Measurements from ENCODE around the gene HILPDA. TPM values are rescaled to one million over a fixed set of nuclear protein-coding genes. Genes with fewer than 3 reads are reported as not detected.
A peak's percentile ranks its signal among the peaks of the same experiment; 100 is the strongest.
"Not testable (repeated sequence)": the region's sequence is repeated elsewhere in the genome, so short reads cannot be mapped to it uniquely, and the experiment has no call there.

HILPDA gene
- total and polyA plus RNA-seq, 2 of the 4 experiments (the other 2 are of a cell fraction), result 31.2 to 35.6 TPM

DNA sequence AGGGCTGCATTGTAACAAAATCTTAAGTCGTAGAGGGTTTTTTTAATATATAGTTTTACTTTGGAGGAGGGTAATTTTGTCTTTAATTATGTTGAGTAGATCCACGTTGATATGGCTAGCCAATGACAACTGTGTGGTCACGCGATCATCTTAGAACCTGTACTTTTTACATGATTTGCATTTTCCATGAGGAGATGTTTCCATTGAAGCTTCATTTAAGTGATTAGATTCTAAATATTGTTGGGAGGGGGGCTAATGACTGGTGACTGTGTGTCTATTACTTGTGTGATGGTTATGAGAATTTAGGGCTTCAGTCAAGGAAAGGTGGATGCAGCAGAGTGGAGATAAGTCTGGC lies 21.6 kb downstream of the HILPDA start:
- peak overlapping the region; percentile 75 for H3K4me3 ChIP-seq (ENCODE audit: insufficient read depth, low read depth, low read length)
- H2AK5ac ChIP-seq (ENCODE audit: low read depth, low read length), result peak overlapping the region; percentile 67
- H3K14ac ChIP-seq (replicated peaks; ENCODE audit: low read depth, low read length); BruUV-seq (replicated peaks); H2BK5ac ChIP-seq (ENCODE audit: low read depth, low read length, poor library complexity, severe bottlenecking); H3K23ac ChIP-seq (ENCODE audit: low read depth, low read length); ATAC-seq (ENCODE audit: low read depth); CTCF ChIA-PET; dilution Hi-C loops (cut with HindIII; ENCODE audit: low sequenced_read_pairs, unreplicated experiment); H4K5ac ChIP-seq (ENCODE audit: low read depth, low read length); H2BK15ac ChIP-seq (ENCODE audit: low read depth, low read length); H3K27me3 ChIP-seq (ENCODE audit: control insufficient read depth, insufficient read depth, low read length); H2AK9ac ChIP-seq (replicated peaks; ENCODE audit: low read depth, low read length, poor library complexity); DNase-seq; H2BK20ac ChIP-seq (ENCODE audit: low read depth, low read length); POLR2A ChIA-PET (ENCODE audit: unreplicated experiment); H2AFZ ChIP-seq (replicated peaks; ENCODE audit: low read length, poor library complexity); H4K91ac ChIP-seq (ENCODE audit: insufficient read depth, low read depth, low read length); H3K18ac ChIP-seq (ENCODE audit: low read depth, low read length); H2BK120ac ChIP-seq (ENCODE audit: low read depth, low read length); H4K20me1 ChIP-seq (ENCODE audit: insufficient read depth, low read length); H3K4me1 ChIP-seq (ENCODE audit: control insufficient read depth, insufficient read depth, low read length); H3K56ac ChIP-seq (ENCODE audit: extremely low read depth, insufficient read depth, low read length); in situ Hi-C loops (cut with MboI; ENCODE audit: low sequenced_read_pairs); H3K9me1 ChIP-seq (ENCODE audit: insufficient read depth, low read length); H3K9me3 ChIP-seq (ENCODE audit: control insufficient read depth, insufficient read depth, low read length): not testable (repeated sequence)
- peak overlapping the region; percentile 90 to 99; a peak in 3 of 4 replicates for H4K8ac ChIP-seq (ENCODE audit: low read depth in 2 of 2, low read length in 2 of 2)
- H3K79me1 ChIP-seq (ENCODE audit: low read depth in 1 of 2, low read length in 2 of 2), result peaks cover 13 to 23% of the 10 kb centered on the region in 2 experiments
- H3K4me2 ChIP-seq (ENCODE audit: low read depth, low read length), result peak overlapping the region; percentile 99
- H3K27ac ChIP-seq (ENCODE audit: insufficient read depth, low read length), result peak overlapping the region; percentile 64; the same call in 1 of the 2 replicates
- peaks cover 11% of the 10 kb centered on the region for H3K36me3 ChIP-seq (ENCODE audit: control insufficient read depth, insufficient read depth, low read length)
- peak overlapping the region; percentile 72; the same call in 1 of the 2 replicates for H3K4ac ChIP-seq (ENCODE audit: low read depth, low read length)
- 0% methylated on average over 3 of the region's 4 CpGs; no CpG with 5 or more reads in 1 of the 2 experiments for WGBS, 2 experiments (ENCODE audit: extremely low coverage in 2 of 2, insufficient read length in 1 of 2)
- H3K9ac ChIP-seq (ENCODE audit: low read depth, low read length), result peak overlapping the region; percentile 50
- intact Hi-C loops (cut with micrococcal nuclease), result loop anchor here (5.0 kb wide), 1 partner anchor 405 kb away; no protein-coding TSS in a partner anchor

- CTCF ChIA-PET; H3K56ac ChIP-seq (ENCODE audit: extremely low read depth, insufficient read depth, low read length): not testable (repeated sequence)
These were observed 23.4 kb downstream of the HILPDA start for GRCh38 chr7:128479082-128479481.

More at GRCh38 chr7:128479082-128479481, 23.4 kb downstream of the HILPDA start:
- H4K91ac ChIP-seq (ENCODE audit: insufficient read depth, low read depth, low read length); H3K9ac ChIP-seq (ENCODE audit: low read depth, low read length); H2BK20ac ChIP-seq (ENCODE audit: low read depth, low read length); H3K18ac ChIP-seq (ENCODE audit: low read depth, low read length); H2BK15ac ChIP-seq (ENCODE audit: low read depth, low read length); H2AK9ac ChIP-seq (replicated peaks; ENCODE audit: low read depth, low read length, poor library complexity); H2BK5ac ChIP-seq (ENCODE audit: low read depth, low read length, poor library complexity, severe bottlenecking); H4K20me1 ChIP-seq (ENCODE audit: insufficient read depth, low read length); H3K27me3 ChIP-seq (ENCODE audit: control insufficient read depth, insufficient read depth, low read length); H4K5ac ChIP-seq (ENCODE audit: low read depth, low read length); H4K8ac ChIP-seq (ENCODE audit: low read depth in 2 of 2, low read length in 2 of 2); H3K4me2 ChIP-seq (ENCODE audit: low read depth, low read length); H3K9me1 ChIP-seq (ENCODE audit: insufficient read depth, low read length); H3K4me3 ChIP-seq (ENCODE audit: insufficient read depth, low read depth, low read length); H3K9me3 ChIP-seq (ENCODE audit: control insufficient read depth, insufficient read depth, low read length); BruUV-seq (replicated peaks); in situ Hi-C loops (cut with MboI; ENCODE audit: low sequenced_read_pairs); H2AFZ ChIP-seq (replicated peaks; ENCODE audit: low read length, poor library complexity); H3K14ac ChIP-seq (replicated peaks; ENCODE audit: low read depth, low read length); ATAC-seq (ENCODE audit: low read depth); H2AK5ac ChIP-seq (ENCODE audit: low read depth, low read length); H3K4me1 ChIP-seq (ENCODE audit: control insufficient read depth, insufficient read depth, low read length); H2BK120ac ChIP-seq (ENCODE audit: low read depth, low read length); H3K27ac ChIP-seq (ENCODE audit: insufficient read depth, low read length); H3K23ac ChIP-seq (ENCODE audit: low read depth, low read length); DNase-seq; dilution Hi-C loops (cut with HindIII; ENCODE audit: low sequenced_read_pairs, unreplicated experiment); H3K4ac ChIP-seq (ENCODE audit: low read depth, low read length); POLR2A ChIA-PET (ENCODE audit: unreplicated experiment): not testable (repeated sequence)
- intact Hi-C loops (cut with micrococcal nuclease), result loop anchor here (5.0 kb wide), 1 partner anchor 403 kb away; no protein-coding TSS in a partner anchor
- WGBS, 2 experiments (ENCODE audit: extremely low coverage in 2 of 2, insufficient read length in 1 of 2), result no CpG with 5 or more reads among the region's 4 CpGs
- Histone ChIP-seq H3K79me1 (ENCODE audit: low read depth in 1 of 2, low read length in 2 of 2) (peaks cover 13 to 23% of the 10 kb centered on the region in 2 experiments), H3K36me3 (ENCODE audit: control insufficient read depth, insufficient read depth, low read length) (peaks cover 14% of the 10 kb centered on the region)

Measured in IMR-90 (cell line).